SJCRH30 (cell line): ENCODE data around the gene TNIP2. TPM values are rescaled to one million over a fixed set of nuclear protein-coding genes. Genes with fewer than 3 reads are reported as not detected.

ENCODE experiments used
- total RNA-seq: library from RNA; depleted of rRNA; stranded (reverse); fragments of >200 nt; shearing (Covaris generic); gene quantifications from 2 replicates; pipeline ENCODE4 v1.2.3, GENCODE V29; 2014; rRNA removed

TNIP2 gene
- total RNA-seq, 1 experiment from 2014 or later, result 25.8 TPM

Other genes starting within 250 kb of the TNIP2 start
- 18.4 and 20.4 TPM in 2 replicates for gene FAM193A, start 219.7 kb downstream of the TNIP2 start, total RNA-seq
- 22.0 and 28.1 TPM in 2 replicates for gene SH3BP2, start 36.7 kb upstream of the TNIP2 start, total RNA-seq
- 131 and 139 TPM in 2 replicates for gene ADD1, start 87.5 kb upstream of the TNIP2 start, total RNA-seq
- 36.6 and 39.5 TPM in 2 replicates for gene NOP14, start 207.1 kb upstream of the TNIP2 start, total RNA-seq
- gene GRK4, start 207.2 kb upstream of the TNIP2 start, total RNA-seq, result 3.8 and 5.9 TPM in 2 replicates